Measurements from ENCODE around the gene MTHFD1L.
"Not testable (repeated sequence)": the region's sequence is repeated elsewhere in the genome, so short reads cannot be mapped to it uniquely, and the experiment has no call there.

MTHFD1L gene

GRCh38 chr6:151044465-151045441 lies 179.3 kb downstream of the MTHFD1L start:
- TF ChIP-seq CTCF (IDR thresholded peaks at IDR 0.05; ENCODE audit: low read depth, low read length), result no peak
- H3K4me3 ChIP-seq (ENCODE audit: low read depth, low read length), result 0 out of 2 replicates have a peak overlapping the region, but pooled peaks have one; percentile 27

- H3K4me3 ChIP-seq (ENCODE audit: low read depth, low read length), result not testable (repeated sequence)
Observed at GRCh38 chr6:151045511-151046222, 180.2 kb downstream of the MTHFD1L start.

GRCh38 chr6:151051164-151051563 lies 185.7 kb downstream of the MTHFD1L start:
- no peak overlapping the region for H3K4me3 ChIP-seq (ENCODE audit: low read depth, low read length)
- no peak for TF ChIP-seq CTCF (IDR thresholded peaks at IDR 0.05; ENCODE audit: low read depth, low read length)

GRCh38 chr6:151052021-151052646 lies 186.6 kb downstream of the MTHFD1L start:
- TF ChIP-seq CTCF (IDR thresholded peaks at IDR 0.05; ENCODE audit: low read depth, low read length), result no peak
- H3K4me3 ChIP-seq (ENCODE audit: low read depth, low read length), result no peak overlapping the region

GRCh38 chr6:151054306-151054705 lies 188.8 kb downstream of the MTHFD1L start:
- no peak overlapping the region for H3K4me3 ChIP-seq (ENCODE audit: low read depth, low read length)
- no peak for TF ChIP-seq CTCF (IDR thresholded peaks at IDR 0.05; ENCODE audit: low read depth, low read length)

- no peak for TF ChIP-seq CTCF (IDR thresholded peaks at IDR 0.05; ENCODE audit: low read depth, low read length)
- no peak overlapping the region for H3K4me3 ChIP-seq (ENCODE audit: low read depth, low read length)
Observed at GRCh38 chr6:151056230-151056907, 190.9 kb downstream of the MTHFD1L start.

- no peak for TF ChIP-seq CTCF (IDR thresholded peaks at IDR 0.05; ENCODE audit: low read depth, low read length)
- H3K4me3 ChIP-seq (ENCODE audit: low read depth, low read length), result no peak overlapping the region
Observed at GRCh38 chr6:151057061-151057460, 191.6 kb downstream of the MTHFD1L start.
